IMR-90 (cell line): Measurements from ENCODE around the gene DISC1. TPM values are rescaled to one million over a fixed set of nuclear protein-coding genes. Genes with fewer than 3 reads are reported as not detected.
"Not testable (repeated sequence)": the region's sequence is repeated elsewhere in the genome, so short reads cannot be mapped to it uniquely, and the experiment has no call there.

Experiments
- ATAC-seq: fragments of 200-7000 bp; cut with Tn5 transposase; 2 replicates; pipeline ENCODE4 v1.9.1; 2020; ENCODE audit warnings: low read depth, mild to moderate bottlenecking, moderate library complexity
- BruUV-seq: library from RNA; stranded (reverse); fragments of 400-500 nt; replicated peaks from 2 replicates; lab custom pipeline; 2021; lab: Mats Ljungman, UMichigan
- CTCF ChIA-PET: fragments of 300-600 bp; formaldehyde crosslinking; extraction: SDS; loops from one replicate; lab custom pipeline; 2021; ENCODE audit warnings: antibody characterized with exemption; lab: Yijun Ruan, JAX
- POLR2A ChIA-PET: fragments of 300-600 bp; sonication (Branson Sonifier 250); formaldehyde crosslinking; loops from one replicate; lab custom pipeline; 2022; ENCODE audit warnings: antibody characterized with exemption; ENCODE audit not compliant: unreplicated experiment; lab: Charles Lee
- DNase-seq: peaks from one replicate; pipeline ENCODE4 v3.0.0; 2013
- H2AFZ ChIP-seq: replicated peaks from 2 replicates; pipeline ENCODE3; 2013; ENCODE audit warnings: low read length, mild to moderate bottlenecking; ENCODE audit not compliant: poor library complexity
- H2AK5ac ChIP-seq: 2 replicates; pipeline ENCODE4 v1.6.1; 2013; ENCODE audit warnings: low read depth, low read length, inconsistent platforms
- H2AK9ac ChIP-seq: replicated peaks from 2 replicates; pipeline ENCODE3; 2013; ENCODE audit warnings: mild to moderate bottlenecking, low read depth, low read length, moderate library complexity; ENCODE audit not compliant: poor library complexity
- H2BK120ac ChIP-seq: 2 replicates; pipeline ENCODE4 v1.6.1; 2013; ENCODE audit warnings: low read depth, low read length, inconsistent platforms
- H2BK15ac ChIP-seq: 3 replicates; pipeline ENCODE4 v1.6.1; 2013; ENCODE audit warnings: low read depth, low read length, inconsistent platforms
- H2BK20ac ChIP-seq: 2 replicates; pipeline ENCODE4 v1.6.1; 2013; ENCODE audit warnings: low read depth, mild to moderate bottlenecking, inconsistent platforms, low read length, moderate library complexity
- H2BK5ac ChIP-seq: 2 replicates; pipeline ENCODE4 v1.6.1; 2013; ENCODE audit warnings: mild to moderate bottlenecking, low read depth, low read length, inconsistent platforms; ENCODE audit not compliant: poor library complexity, severe bottlenecking
- H3K14ac ChIP-seq: replicated peaks from 2 replicates; pipeline ENCODE4 v1.6.1; 2013; ENCODE audit warnings: low read depth, low read length, inconsistent platforms
- H3K18ac ChIP-seq: 2 replicates; pipeline ENCODE4 v1.6.1; 2013; ENCODE audit warnings: low read depth, low read length, control low read depth
- H3K23ac ChIP-seq: 2 replicates; pipeline ENCODE4 v1.6.1; 2013; ENCODE audit warnings: low read depth, low read length, inconsistent platforms
- H3K27ac ChIP-seq: 2 replicates; pipeline ENCODE4 v1.5.1; 2013; ENCODE audit warnings: mild to moderate bottlenecking, control low read depth, low read length; ENCODE audit not compliant: insufficient read depth
- H3K27me3 ChIP-seq: 2 replicates; pipeline ENCODE4 v1.6.1; 2013; ENCODE audit warnings: low read length; ENCODE audit not compliant: control insufficient read depth, insufficient read depth
- H3K36me3 ChIP-seq: 2 replicates; pipeline ENCODE4 v1.6.1; 2013; ENCODE audit warnings: low read length, mixed read lengths; ENCODE audit not compliant: control insufficient read depth, insufficient read depth
- H3K4ac ChIP-seq: 2 replicates; pipeline ENCODE4 v1.6.1; 2013; ENCODE audit warnings: low read depth, low read length, inconsistent platforms
- H3K4me1 ChIP-seq: 2 replicates; pipeline ENCODE4 v1.6.1; 2013; ENCODE audit warnings: low read length, mixed read lengths; ENCODE audit not compliant: control insufficient read depth, insufficient read depth
- H3K4me2 ChIP-seq: 2 replicates; pipeline ENCODE4 v1.6.1; 2013; ENCODE audit warnings: low read depth, mild to moderate bottlenecking, control low read depth, low read length, moderate library complexity
- H3K4me3 ChIP-seq: 2 replicates; pipeline ENCODE4 v1.5.1; 2013; ENCODE audit warnings: low read depth, mild to moderate bottlenecking, control low read depth, low read length, moderate library complexity; ENCODE audit not compliant: insufficient read depth
- H3K56ac ChIP-seq: 2 replicates; pipeline ENCODE4 v1.6.1; 2013; ENCODE audit warnings: low read length, inconsistent platforms; ENCODE audit not compliant: insufficient read depth; ENCODE audit errors: extremely low read depth
- H3K79me1 ChIP-seq, 2 experiments: 2 replicates each; pipeline ENCODE4 v1.6.1; 2013; ENCODE audit warnings: low read length in 2 of 2, inconsistent platforms in 1 of 2, low read depth in 1 of 2
- H3K9ac ChIP-seq: 2 replicates; pipeline ENCODE4 v1.6.1; 2013; ENCODE audit warnings: low read depth, low read length, control low read depth
- H3K9me1 ChIP-seq: 2 replicates; pipeline ENCODE4 v1.6.1; 2013; ENCODE audit warnings: low read length, inconsistent platforms; ENCODE audit not compliant: insufficient read depth
- H3K9me3 ChIP-seq: 2 replicates; pipeline ENCODE4 v1.6.1; 2013; ENCODE audit warnings: low read length; ENCODE audit not compliant: control insufficient read depth, insufficient read depth
- H4K20me1 ChIP-seq: 2 replicates; pipeline ENCODE4 v1.6.1; 2013; ENCODE audit warnings: low read length, inconsistent platforms; ENCODE audit not compliant: insufficient read depth
- H4K5ac ChIP-seq: 2 replicates; pipeline ENCODE4 v1.6.1; 2013; ENCODE audit warnings: mild to moderate bottlenecking, low read depth, low read length, control low read depth
- H4K8ac ChIP-seq, 2 experiments: 2 replicates each; pipeline ENCODE4 v1.6.1; 2013; ENCODE audit warnings: low read depth in 2 of 2, low read length in 2 of 2, control low read depth in 1 of 2, inconsistent platforms in 1 of 2
- H4K91ac ChIP-seq: 2 replicates; pipeline ENCODE4 v1.6.1; 2013; ENCODE audit warnings: low read depth, low read length, inconsistent platforms; ENCODE audit not compliant: insufficient read depth
- WGBS, 2 experiments: methylation state at CpG; one replicate each; pipeline versions ENCODE4 v1.1.5 to v1.1.7; 2013; ENCODE audit warnings: missing lambda C conversion rate in 2 of 2; ENCODE audit not compliant: insufficient read length in 1 of 2; ENCODE audit errors: extremely low coverage in 2 of 2; 5-methylcytosine and 5-hydroxymethylcytosine counted together
- dilution Hi-C: fragments of 300-500 bp; cut with HindIII; formaldehyde crosslinking; loops from one replicate; pipeline ENCODE4 v1.14.3; 2018; ENCODE audit warnings: low sequenced_read_pairs; ENCODE audit not compliant: unreplicated experiment
- in situ Hi-C: fragments of 300-500 bp; cut with MboI; formaldehyde crosslinking; loops from 3 replicates; pipeline ENCODE4 v1.14.3; 2019; ENCODE audit warnings: low sequenced_read_pairs, inconsistent platforms, mixed read lengths
- intact Hi-C: fragments of 100-400 bp; cut with micrococcal nuclease; formaldehyde crosslinking; loops from 2 replicates; pipeline ENCODE4 v1.10.0; 2022
- polyA plus RNA-seq, 3 experiments: library from polyadenylated mRNA; depleted of rRNA; stranded (reverse); fragments of >200 nt; gene quantifications; 2 replicates each; pipeline ENCODE4 v1.2.3, GENCODE V29; 2012; ENCODE audit warnings: low replicate concordance in 1 of 3
- total RNA-seq: library from RNA; depleted of rRNA; stranded (reverse); fragments of >200 nt; gene quantifications from 2 replicates; pipeline ENCODE4 v1.2.3, GENCODE V29; 2012

Gene DISC1
- total and polyA plus RNA-seq, 2 of the 4 experiments (the other 2 are of a cell fraction) = 2.2 to 7.0 TPM

GRCh38 chr1:231948102-231948501 is 321.5 kb downstream of the DISC1 start:
- BruUV-seq = not testable (repeated sequence)

More at GRCh38 chr1:231948102-231948501, 321.5 kb downstream of the DISC1 start:
- CTCF ChIA-PET, H2BK5ac ChIP-seq, H3K14ac ChIP-seq, H3K4ac ChIP-seq, H2BK15ac ChIP-seq, H3K4me2 ChIP-seq, H3K27me3 ChIP-seq, H3K56ac ChIP-seq, POLR2A ChIA-PET, H4K5ac ChIP-seq, H3K79me1 ChIP-seq, H3K4me3 ChIP-seq, intact Hi-C loops, H4K8ac ChIP-seq, H3K9ac ChIP-seq, dilution Hi-C loops, H3K18ac ChIP-seq, DNase-seq, H4K91ac ChIP-seq, H4K20me1 ChIP-seq, H2BK20ac ChIP-seq, H3K9me3 ChIP-seq, H2AK5ac ChIP-seq, H3K9me1 ChIP-seq, H3K36me3 ChIP-seq, ATAC-seq, H3K23ac ChIP-seq, in situ Hi-C loops, H3K27ac ChIP-seq, H2AFZ ChIP-seq, H2BK120ac ChIP-seq, H3K4me1 ChIP-seq, H2AK9ac ChIP-seq: not testable (repeated sequence)
- no CpG with 5 or more reads among the region's 5 CpGs for WGBS, 2 experiments
